Activated CD4-positive, alpha-beta T cell treated with anti-CD3 and anti-CD28 coated beads, Interleukin-2, amount 50 U/mL, for 48 hours (primary cell): Measurements from ENCODE around the gene TRAPPC3.
A peak's percentile ranks its signal among the peaks of the same experiment; 100 is the strongest.
"Not testable (repeated sequence)": the region's sequence is repeated elsewhere in the genome, so short reads cannot be mapped to it uniquely, and the experiment has no call there.

Experiments
- DNase-seq, 2 experiments: peaks; one replicate each; pipeline ENCODE4 v3.0.0-alpha.2; 2020

Gene TRAPPC3

GRCh38 chr1:36149237-36149972 is at the start of gene TRAPPC3:
Gene TRAPPC3 (minus strand): TSS chr1:36149486. CDS start chr1:36149378, 108 bp downstream.
- DNase-seq: peak; percentile 99 to 100

DNA sequence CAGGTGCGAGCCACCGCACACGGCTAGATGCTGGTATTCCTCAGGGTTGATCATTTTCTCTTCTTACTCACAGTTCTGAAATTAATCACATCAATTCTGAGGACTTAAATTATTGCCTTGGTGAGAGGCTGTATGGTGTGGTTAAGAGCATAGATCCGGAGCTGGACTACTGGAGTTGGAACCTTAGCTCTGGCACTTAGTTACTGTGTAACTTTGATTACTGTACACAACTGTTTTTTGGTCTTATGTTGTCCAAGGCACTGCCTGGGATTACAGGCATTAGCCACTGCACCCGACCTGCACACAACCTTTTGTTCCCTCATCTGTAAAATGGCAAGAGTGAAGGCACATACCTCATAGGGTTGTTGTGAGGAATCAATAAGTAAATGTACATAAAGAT is 49.4 kb upstream of the TRAPPC3 start:
- DNase-seq: no peak

DNA sequence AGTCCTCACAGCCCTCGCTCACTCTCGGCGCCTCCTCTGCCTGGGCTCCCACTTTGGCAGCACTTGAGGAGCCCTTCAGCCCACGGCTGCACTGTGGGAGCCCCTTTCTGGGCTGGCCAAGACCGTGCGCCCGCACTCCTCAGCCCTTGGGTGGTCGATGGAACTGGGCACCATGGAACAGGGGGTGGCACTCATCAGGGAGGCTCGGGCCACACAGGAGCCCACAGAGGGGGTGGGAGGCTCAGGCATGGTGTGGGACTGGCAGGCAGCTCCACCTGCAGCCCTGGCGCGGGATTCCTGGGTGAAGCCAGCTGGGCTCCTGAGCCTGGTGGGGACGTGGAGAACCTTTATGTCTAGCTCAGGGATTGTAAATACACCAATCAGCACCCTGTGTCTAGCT is 47.5 kb upstream of the TRAPPC3 start:
- DNase-seq: not testable (repeated sequence)

- DNase-seq: peak; percentile 77 to 85
Observed at GRCh38 chr1:36187800-36188593, 38.7 kb upstream of the TRAPPC3 start.

GRCh38 chr1:36183309-36183856 is 34.1 kb upstream of the TRAPPC3 start:
- DNase-seq: no peak

- DNase-seq: no peak
Observed at GRCh38 chr1:36182734-36183133, 33.4 kb upstream of the TRAPPC3 start.

- DNase-seq: no peak
Observed at GRCh38 chr1:36179220-36179600, 29.9 kb upstream of the TRAPPC3 start.

DNA sequence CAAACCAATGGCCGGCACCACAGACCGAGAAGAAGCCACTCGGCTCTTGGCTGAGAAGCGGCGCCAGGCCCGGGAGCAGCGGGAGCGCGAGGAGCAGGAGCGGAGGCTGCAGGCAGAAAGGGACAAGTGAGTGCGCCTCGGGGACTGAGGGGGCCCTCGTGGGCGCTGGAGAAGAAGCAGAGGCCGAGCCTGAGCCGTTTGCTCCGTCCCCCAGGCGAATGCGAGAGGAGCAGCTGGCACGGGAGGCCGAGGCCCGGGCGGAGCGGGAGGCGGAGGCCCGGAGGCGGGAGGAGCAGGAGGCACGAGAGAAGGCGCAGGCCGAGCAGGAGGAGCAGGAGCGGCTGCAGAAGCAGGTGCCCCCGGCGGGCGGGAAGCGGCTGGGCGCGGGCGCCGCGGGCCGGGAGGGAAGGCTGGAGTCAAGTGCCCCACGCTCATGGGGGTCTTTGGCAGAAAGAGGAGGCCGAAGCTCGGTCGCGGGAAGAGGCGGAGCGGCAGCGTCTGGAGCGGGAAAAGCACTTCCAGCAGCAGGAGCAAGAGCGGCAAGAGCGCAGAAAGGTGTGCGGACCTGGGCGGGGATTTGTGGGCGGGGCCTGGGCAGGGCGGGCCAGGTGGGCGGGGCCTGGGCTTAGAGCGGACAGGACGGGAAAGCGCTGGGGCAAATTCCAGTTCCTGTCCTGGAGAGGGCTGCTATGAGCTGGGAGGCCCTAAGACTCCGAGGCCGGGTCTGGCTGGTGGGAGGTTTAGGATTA is 29.4 kb upstream of the TRAPPC3 start:
- no peak for DNase-seq

DNA sequence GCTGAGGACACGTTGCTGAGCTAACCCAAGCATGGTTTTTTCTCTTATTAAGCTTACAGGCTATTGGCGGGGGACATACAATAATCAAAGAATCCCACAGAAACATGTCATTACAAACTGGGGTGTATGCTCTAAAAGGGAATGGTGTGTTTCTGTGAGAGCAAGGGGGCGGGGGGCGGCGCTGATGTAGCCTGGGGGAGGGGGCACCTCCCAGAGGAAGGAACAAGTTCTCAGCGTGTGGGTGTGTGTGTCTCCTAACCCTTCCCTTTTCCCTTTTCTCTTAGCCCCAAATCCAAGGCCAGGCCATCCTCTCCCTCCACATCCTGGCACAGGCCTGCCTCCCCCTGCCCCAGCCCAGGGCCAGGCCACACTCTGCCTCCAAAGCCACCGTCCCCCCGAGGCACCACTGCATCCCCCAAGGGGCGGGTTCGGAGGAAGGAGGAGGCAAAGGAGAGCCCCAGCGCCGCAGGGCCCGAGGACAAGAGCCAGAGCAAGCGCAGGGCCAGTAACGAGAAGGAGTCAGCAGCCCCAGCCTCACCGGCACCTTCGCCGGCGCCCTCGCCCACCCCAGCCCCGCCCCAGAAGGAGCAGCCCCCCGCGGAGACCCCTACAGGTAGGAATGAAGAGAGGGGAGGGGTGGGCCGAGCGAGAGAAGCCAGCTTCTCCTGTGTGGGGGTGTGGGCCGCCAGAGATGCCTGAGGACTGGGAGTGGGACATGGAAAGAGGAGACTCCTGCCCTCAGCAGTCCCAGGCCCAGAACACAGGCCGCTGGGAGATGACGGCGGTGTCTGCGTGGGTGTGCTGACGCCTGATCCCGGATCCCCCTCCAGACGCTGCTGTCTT is 28.5 kb upstream of the TRAPPC3 start:
- DNase-seq: no peak

DNA sequence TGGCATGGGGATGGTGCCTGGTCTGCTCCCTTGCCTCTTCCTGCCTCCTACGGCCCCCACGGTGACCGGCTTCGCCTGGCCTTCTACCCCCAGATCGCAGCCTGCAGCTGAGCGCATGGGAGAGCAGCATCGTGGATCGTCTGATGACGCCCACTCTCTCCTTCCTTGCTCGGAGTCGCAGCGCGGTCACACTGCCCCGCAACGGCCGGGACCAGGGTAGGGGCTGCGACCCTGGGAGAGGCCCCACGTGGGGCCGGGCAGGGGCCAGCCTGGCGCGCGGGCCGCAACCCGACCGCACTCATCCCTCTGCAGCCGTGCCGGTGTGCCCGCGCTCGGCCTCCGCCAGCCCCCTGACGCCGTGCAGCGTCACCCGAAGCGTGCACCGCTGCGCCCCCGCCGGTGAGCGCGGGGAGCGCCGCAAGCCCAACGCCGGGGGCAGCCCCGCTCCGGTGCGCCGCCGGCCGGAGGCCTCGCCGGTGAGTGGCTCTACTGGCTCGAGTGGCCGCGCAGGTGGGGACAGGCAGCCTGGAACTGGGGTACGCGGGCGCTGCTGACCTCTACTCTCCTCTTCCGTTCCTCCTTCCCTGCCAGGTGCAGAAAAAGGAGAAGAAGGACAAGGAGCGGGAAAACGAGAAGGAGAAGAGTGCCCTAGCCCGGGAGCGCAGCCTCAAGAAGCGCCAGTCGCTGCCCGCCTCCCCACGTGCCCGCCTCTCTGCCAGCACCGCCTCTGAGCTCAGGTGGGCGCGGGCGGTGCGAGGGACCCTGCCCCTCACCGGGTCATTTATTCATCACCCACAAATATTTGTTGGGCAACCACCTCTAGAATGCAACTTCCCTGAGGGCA is 27.0 kb upstream of the TRAPPC3 start:
- DNase-seq: no peak

- no peak for DNase-seq
Observed at GRCh38 chr1:36175137-36176095, 26.1 kb upstream of the TRAPPC3 start.

DNA sequence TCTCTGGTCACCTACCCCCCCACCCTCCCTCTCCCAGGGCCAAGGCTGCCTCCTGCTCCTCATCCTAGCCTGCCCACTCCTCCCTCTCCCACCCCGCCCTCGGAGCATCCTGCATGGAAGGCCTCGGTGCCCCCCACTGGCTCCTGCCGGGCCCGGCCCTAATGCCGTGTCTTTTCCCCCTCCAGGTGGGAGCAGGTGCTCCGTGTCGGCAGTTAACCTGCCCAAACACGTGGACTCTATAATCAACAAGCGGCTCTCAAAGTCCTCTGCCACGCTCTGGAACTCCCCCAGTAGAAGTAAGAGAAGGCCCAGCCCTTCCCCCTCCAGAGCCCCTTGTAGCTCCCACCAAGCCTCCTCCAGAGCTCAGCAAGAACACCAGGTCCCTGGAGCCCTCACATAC is 25.4 kb upstream of the TRAPPC3 start:
- no peak for DNase-seq

DNA sequence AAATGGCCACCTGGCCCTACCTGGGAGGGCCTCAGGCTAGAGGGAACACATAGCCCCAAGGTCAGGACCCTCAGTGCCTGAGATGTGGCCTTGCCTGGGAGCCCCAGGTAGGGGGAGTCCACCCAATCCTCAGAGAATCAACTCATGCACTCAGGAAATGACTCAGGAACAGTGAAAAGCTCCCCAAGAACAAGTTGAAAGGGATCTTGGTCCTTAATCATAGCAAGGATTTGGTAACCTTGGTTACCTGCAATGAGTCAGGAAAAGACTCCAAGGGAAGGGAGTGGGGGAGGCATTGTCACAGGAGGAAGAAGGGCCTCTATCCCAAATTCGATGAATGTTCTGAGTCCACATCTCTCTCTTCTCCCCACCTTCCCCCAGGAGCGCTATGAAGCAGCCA is 23.7 kb upstream of the TRAPPC3 start:
- DNase-seq: no peak

DNA sequence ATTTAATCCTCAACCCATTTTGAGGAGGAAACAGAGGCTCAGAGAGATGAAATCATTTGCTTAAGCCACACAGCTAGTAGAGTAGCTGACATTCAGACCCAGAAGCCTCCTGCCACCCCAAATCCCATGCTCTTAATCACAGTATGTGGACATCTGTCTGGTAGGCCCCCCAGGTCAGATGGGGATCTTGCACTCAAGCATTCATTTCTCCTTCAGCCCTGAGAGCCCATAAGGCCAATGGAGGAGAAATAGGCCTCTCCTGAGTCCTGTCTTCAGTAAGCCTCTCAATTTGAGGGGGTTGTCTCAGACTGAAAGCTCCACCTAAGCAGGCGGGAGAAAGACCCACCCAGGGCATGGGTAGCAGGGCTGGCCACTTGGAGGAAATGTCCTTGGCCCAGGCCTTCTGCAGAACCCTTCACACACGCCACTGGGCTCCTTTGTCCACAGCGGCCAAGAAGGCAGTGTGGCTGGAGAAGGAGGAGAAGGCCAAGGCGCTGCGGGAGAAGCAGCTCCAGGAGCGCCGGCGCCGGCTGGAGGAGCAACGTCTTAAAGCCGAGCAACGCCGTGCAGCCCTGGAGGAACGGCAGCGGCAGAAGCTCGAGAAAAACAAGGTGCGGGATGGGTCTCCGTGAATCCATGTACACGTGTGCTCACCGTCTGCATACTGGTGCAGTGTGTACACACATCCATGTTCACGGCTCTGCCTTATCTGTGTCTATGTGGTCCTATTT is 22.9 kb upstream of the TRAPPC3 start:
- DNase-seq: no peak

DNA sequence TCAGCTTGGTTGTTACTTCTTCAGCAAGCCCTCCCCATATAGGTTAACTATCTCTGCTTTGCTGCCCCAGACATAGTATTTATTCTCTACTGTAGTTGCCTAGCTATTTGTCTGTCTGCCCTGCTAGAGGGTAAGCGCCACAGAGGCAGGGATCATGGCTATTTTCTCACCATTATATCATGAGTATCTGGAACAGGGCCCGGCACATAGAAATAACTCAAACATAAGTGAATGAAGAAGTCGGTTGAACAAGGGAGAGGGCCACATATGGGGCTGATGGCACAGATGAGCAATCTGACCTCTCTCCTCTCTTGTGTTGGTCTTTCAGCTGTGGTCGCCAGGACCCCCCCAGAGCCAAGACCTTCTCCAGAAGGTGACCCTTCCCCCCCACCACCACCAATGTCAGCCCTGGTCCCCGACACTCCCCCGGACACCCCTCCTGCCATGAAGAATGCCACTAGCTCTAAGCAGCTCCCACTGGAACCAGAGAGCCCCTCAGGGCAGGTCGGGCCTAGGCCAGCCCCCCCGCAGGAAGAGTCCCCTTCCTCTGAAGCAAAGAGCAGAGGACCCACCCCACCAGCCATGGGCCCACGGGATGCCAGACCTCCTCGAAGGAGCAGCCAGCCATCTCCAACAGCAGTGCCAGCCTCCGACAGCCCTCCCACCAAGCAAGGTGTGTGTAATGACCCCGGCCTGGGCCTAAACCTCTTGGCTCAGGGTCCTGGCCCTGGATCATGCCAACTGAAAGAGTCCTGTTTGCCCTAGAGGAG is 21.5 kb upstream of the TRAPPC3 start:
- DNase-seq: no peak

DNA sequence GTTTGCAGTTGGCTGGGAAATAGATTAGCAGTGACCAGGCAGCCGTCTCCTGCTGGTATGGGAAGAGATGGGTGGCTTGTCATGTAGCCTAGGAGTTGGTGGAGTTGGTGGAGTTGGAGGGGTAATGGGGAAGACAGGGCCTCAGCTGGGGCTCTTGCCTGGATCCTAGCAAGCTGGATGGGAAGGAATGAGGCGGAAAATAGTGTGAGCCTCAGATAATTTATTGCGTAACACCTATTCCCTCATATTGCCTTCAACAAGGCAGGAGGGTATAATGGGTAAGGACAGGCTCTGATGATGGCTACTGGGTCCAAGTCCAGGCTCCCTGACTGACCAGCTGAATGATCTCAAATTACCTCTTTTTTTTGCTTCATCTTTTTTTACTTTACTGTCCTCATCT is 19.2 kb upstream of the TRAPPC3 start:
- no peak for DNase-seq

DNA sequence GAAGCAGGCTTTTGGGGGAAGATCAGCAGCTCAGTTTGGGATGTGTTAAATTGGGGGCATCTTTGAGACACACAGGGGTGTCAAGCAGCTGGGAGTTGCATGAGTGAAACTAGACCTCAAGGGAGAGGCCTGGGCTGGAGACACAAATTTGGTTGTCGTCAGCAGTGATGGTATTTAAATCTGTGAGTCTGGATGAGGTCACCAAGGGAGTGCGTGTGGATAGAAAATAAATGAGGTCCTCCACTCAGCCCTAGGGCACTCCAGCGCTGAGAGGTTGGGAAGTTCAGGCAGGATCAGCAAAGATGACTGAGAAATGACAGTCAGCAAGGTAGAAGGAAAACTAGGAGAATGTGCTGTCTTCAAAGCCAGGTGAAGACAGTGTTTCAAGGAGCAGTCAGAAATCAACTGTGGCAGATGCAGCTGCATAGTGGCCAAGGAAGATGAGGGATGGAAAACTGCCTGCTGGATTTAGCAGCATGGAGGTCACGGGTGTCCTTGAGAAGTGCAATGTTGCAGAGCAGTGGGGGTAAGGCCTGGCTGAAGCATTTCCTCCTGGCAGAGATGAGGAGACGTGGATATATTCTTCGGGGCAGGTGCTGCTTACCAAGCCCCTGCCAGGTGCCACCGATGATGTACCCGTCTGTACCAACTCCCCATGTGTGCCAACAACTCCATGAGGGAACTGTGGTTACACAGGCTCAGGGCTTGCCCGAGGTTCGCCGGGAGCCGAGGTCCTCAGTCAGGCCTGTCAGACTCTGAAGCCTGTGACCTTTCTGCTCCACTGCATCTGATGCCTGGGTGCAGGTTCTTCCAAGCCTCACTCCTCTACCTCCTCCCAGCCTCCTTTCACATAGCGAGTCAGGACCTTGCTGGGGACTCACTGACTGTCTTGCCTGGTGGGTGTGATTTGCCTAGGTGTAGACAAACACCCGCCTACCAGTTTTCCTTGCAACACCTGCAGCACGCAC is 17.9 kb upstream of the TRAPPC3 start:
- no peak for DNase-seq
